HFF-Myc (cell line): ENCODE results near the gene TSC22D3.

Experiments
- DNase-seq: peaks from one replicate; pipeline ENCODE4 v3.0.0-alpha.2; 2011; ENCODE audit warnings: low read depth; ENCODE audit errors: extremely low read depth
- H3K4me3 ChIP-seq: replicated peaks from 2 replicates; pipeline ENCODE4 v1.5.1; 2011; ENCODE audit warnings: low read depth, mild to moderate bottlenecking, control low read depth, low read length
- CTCF ChIP-seq: IDR thresholded peaks from 2 replicates; pipeline ENCODE4 v1.5.1; 2012; ENCODE audit warnings: mild to moderate bottlenecking, low read depth, low read length, control low read depth; ENCODE audit errors: missing control alignments

TSC22D3 gene

GRCh38 chrX:107787827-107788226, 12.2 kb upstream of the TSC22D3 start:
- TF ChIP-seq CTCF: no peak
- no peak overlapping the region for H3K4me3 ChIP-seq
- DNase-seq: no peak

GRCh38 chrX:107780525-107780924, 4.9 kb upstream of the TSC22D3 start:
- no peak for DNase-seq
- no peak for TF ChIP-seq CTCF
- H3K4me3 ChIP-seq: no peak overlapping the region

- DNase-seq: no peak
- TF ChIP-seq CTCF: no peak
- peak within 1 kb of the TSS; percentile 35 for H3K4me3 ChIP-seq
Measured at GRCh38 chrX:107777536-107777832, 1.9 kb upstream of the TSC22D3 start, which contains the start of gene NCBP2L. Gene NCBP2L (plus strand): TSS chrX:107777733. CDS start chrX:107794221, 16,488 bp downstream.

- peak; percentile 58 for DNase-seq
Measured at GRCh38 chrX:107776649-107777535, 1.3 kb upstream of the TSC22D3 start.

GRCh38 chrX:107775000-107775733, 420 bp downstream of the TSC22D3 start:
- TF ChIP-seq CTCF: no peak
- H3K4me3 ChIP-seq: peak overlapping the region; percentile 35
- no peak for DNase-seq

More at GRCh38 chrX:107776649-107777535, 1.3 kb upstream of the TSC22D3 start:
- peak overlapping the region; percentile 35 for H3K4me3 ChIP-seq
- peak; percentile 66 for TF ChIP-seq CTCF

- no peak overlapping the region for H3K4me3 ChIP-seq
- TF ChIP-seq CTCF: no peak
- no peak for DNase-seq
Measured at GRCh38 chrX:107773906-107774435, 1.6 kb downstream of the TSC22D3 start.
